H1 (cell line): ENCODE data around the gene HAVCR2. TPM values are rescaled to one million over a fixed set of nuclear protein-coding genes. Genes with fewer than 3 reads are reported as not detected.

Experiments used
- HDAC2 ChIP-seq, 2 experiments: fragments of 300-600 bp in 1 of 2; sonication (generic) in 1 of 2; IDR thresholded peaks; 2 replicates each; pipeline ENCODE4 v1.6.1; 2011 to 2012; ENCODE audit warnings: low read depth in 2 of 2, low read length in 2 of 2, mild to moderate bottlenecking in 2 of 2, moderate library complexity in 2 of 2, borderline replicate concordance in 1 of 2, inconsistent platforms in 1 of 2
- SIRT6 ChIP-seq: IDR thresholded peaks from one replicate; pipeline ENCODE4 v1.7.1; 2012; ENCODE audit warnings: low read length, inconsistent platforms
- TCF12 ChIP-seq: IDR thresholded peaks from 2 replicates; pipeline ENCODE4 v1.6.1; 2011; ENCODE audit warnings: low read depth, mild to moderate bottlenecking, low read length
- YY1 ChIP-seq: IDR thresholded peaks from 2 replicates; pipeline ENCODE4 v1.6.1; 2011; ENCODE audit warnings: low read depth, mild to moderate bottlenecking, low read length
- polyA plus RNA-seq, 7 experiments: library from polyadenylated mRNA; depleted of rRNA in 3 of 7; stranded (reverse) in 5 of 7; unstranded in 2 of 7; fragments of >200 nt in 5 of 7; fragments of 200-250 nt in 2 of 7; gene quantifications; 1 replicate in 5 of 7; 2 replicates in 1 of 7; 4 replicates in 1 of 7; pipeline versions ENCODE4 v1.2.1 to v1.2.3, GENCODE V29; 2011 to 2013; ENCODE audit warnings: missing spikeins in 2 of 7, mixed read lengths in 2 of 7
- total RNA-seq: library from RNA; stranded (reverse); fragmentation: NEBNext Ultra II Directional; extraction: Animal tissue kit (Norgen Biotek cat#: 25700); gene quantifications from 2 replicates; pipeline ENCODE4 v1.2.1, GENCODE V29; 2021

HAVCR2 gene
- total and polyA plus RNA-seq, 2 of the 8 experiments (the other 6 are each of a cell fraction or from before 2014, with no cell fraction given): 0.03 TPM; not detected in 1

- TF ChIP-seq TCF12 (no peak), HDAC2 (IDR thresholded peaks at IDR 0.05; ENCODE audit: borderline replicate concordance in 1 of 2, low read depth in 2 of 2, low read length in 2 of 2) (no peak), YY1 (no peak), SIRT6 (no peak)
Measured at GRCh38 chr5:157051604-157052245, 57.1 kb downstream of the HAVCR2 start (continued).
